AG10803 (cell line): ENCODE measurements around the gene POLE2.

Experiments used
- DNase-seq: peaks from one replicate; pipeline ENCODE4 v3.0.0; 2010; ENCODE audit warnings: low read depth
- H3K4me3 ChIP-seq: 2 replicates; pipeline ENCODE4 v1.5.1; 2011; ENCODE audit warnings: mild to moderate bottlenecking, low read length, control low read depth
- CTCF ChIP-seq: conservative IDR thresholded peaks from 2 replicates; pipeline ENCODE4 v1.5.1; 2011; ENCODE audit warnings: mild to moderate bottlenecking, low read length, control low read depth, inconsistent platforms

The POLE2 gene

GRCh38 chr14:49654511-49654910, 33.5 kb downstream of the POLE2 start:
- no peak overlapping the region for H3K4me3 ChIP-seq
- no peak for TF ChIP-seq CTCF
- no peak for DNase-seq

GRCh38 chr14:49653508-49653907, 34.5 kb downstream of the POLE2 start:
- DNase-seq: no peak
- no peak overlapping the region for H3K4me3 ChIP-seq
- no peak for TF ChIP-seq CTCF

- DNase-seq: no peak
- TF ChIP-seq CTCF: no peak
- no peak overlapping the region for H3K4me3 ChIP-seq
Measured at GRCh38 chr14:49642163-49642562, 45.9 kb downstream of the POLE2 start.

- TF ChIP-seq CTCF: no peak
- no peak overlapping the region for H3K4me3 ChIP-seq
- peak; percentile 27 for DNase-seq
Measured at GRCh38 chr14:49641697-49642129, 46.3 kb downstream of the POLE2 start.

GRCh38 chr14:49640540-49641417, 47.2 kb downstream of the POLE2 start:
- no peak for DNase-seq
- no peak for TF ChIP-seq CTCF
- no peak overlapping the region for H3K4me3 ChIP-seq

- no peak overlapping the region for H3K4me3 ChIP-seq
- no peak for TF ChIP-seq CTCF
- DNase-seq: no peak
Measured at GRCh38 chr14:49637534-49638078, 50.4 kb downstream of the POLE2 start.

- no peak for TF ChIP-seq CTCF
- DNase-seq: no peak
- H3K4me3 ChIP-seq: no peak overlapping the region
Measured at GRCh38 chr14:49636866-49637265, 51.1 kb downstream of the POLE2 start.
